Measurements from ENCODE around the gene SETDB1. TPM values are rescaled to one million over a fixed set of nuclear protein-coding genes. Genes with fewer than 3 reads are reported as not detected.

SETDB1 gene
- total and polyA plus RNA-seq, 2 of the 13 experiments (the other 11 are each of a cell fraction or from before 2014, with no cell fraction given) = 33.1 to 34.6 TPM

DNA sequence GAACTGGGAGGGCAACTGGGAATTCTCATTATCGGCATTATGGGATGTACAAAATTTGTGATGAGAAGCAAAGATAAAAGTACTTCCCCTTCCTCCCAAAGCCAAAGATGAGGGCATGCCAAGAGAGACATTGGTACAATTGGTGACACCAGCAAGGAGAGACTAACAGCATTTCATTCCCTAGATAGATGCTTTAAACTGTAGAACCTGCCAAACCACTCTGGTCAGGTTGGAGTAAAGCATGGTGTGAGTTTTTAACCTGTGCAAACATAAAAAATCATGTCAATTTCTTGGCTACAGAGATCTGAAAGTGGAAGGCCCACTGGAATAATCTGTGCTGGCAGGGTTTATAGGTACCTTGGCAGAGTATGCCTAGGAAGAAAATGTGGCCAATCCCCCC is 19.8 kb upstream of the SETDB1 start (continued):
- TF ChIP-seq DZIP1 (CRISPR knock-in tag; IDR thresholded peaks at IDR 0.05) = no peak

GRCh38 chr1:150906813-150907212 is 19.4 kb upstream of the SETDB1 start:
- no peak for DNase-seq (ENCODE audit: low spot score)
- ChIA-PET CTCF (ENCODE audit: low intra/inter-chr PET ratio, low total read pairs) (no interaction called here), POLR2A (no interaction called here)
- intact Hi-C loops (cut with micrococcal nuclease; ENCODE audit: unreplicated experiment) (no loop called here), in situ Hi-C loops (cut with HindIII; ENCODE audit: extremely low pct_ligation_motif_present, low pct_unique_long_range_greater_than_20kb) (no loop called here)
- 23% methylated on average over 2 of the region's 2 CpGs for WGBS (ENCODE audit: low lambda C conversion rate)
- H4K20me1 ChIP-seq (ENCODE audit: insufficient read depth, low read length) = no peaks in the 10 kb centered on the region
- no peak overlapping the region for H3K4me2 ChIP-seq (ENCODE audit: low read depth, low read length)
- no peaks in the 10 kb centered on the region for H3K79me2 ChIP-seq (ENCODE audit: insufficient read depth, low read length)
- TF ChIP-seq ELF3 (CRISPR knock-in tag; IDR thresholded peaks at IDR 0.05) = no peak
- no peak for TF ChIP-seq ZBTB20 (CRISPR knock-in tag; IDR thresholded peaks at IDR 0.05; ENCODE audit: borderline replicate concordance, low read depth)
- no peak for TF ChIP-seq EP300 (IDR thresholded peaks at IDR 0.05; ENCODE audit: low read depth in 2 of 2, low read length in 2 of 2)
- no peak for TF ChIP-seq EP300 (CRISPR knock-in tag; IDR thresholded peaks at IDR 0.05; ENCODE audit: borderline replicate concordance)
- ATAC-seq = no peak
- H3K9me3 ChIP-seq (ENCODE audit: low read length) = no peaks in the 10 kb centered on the region
- no peak for FAIRE-seq
- no TSS peak for BruUV-seq (replicated peaks)
- no peak overlapping the region for H3K4me3 ChIP-seq (replicated peaks in 1 of 3; ENCODE audit: insufficient read depth in 1 of 3, low read depth in 2 of 3, low read length in 3 of 3)
- no peak overlapping the region for H2AFZ ChIP-seq (ENCODE audit: low read length)
- H3K36me3 ChIP-seq (replicated peaks in 1 of 2; ENCODE audit: control insufficient read depth in 1 of 2, insufficient read depth in 2 of 2, low read length in 2 of 2) = no peaks in the 10 kb centered on the region
- H3K4me1 ChIP-seq (ENCODE audit: insufficient read depth, low read length) = no peaks in the 10 kb centered on the region
- no peak overlapping the region for H3K27ac ChIP-seq (ENCODE audit: extremely low read length, insufficient read depth, low read length)
- no peak overlapping the region for H3K9ac ChIP-seq (ENCODE audit: insufficient read depth, low read depth, low read length)
- no peaks in the 10 kb centered on the region for H3K27me3 ChIP-seq (ENCODE audit: control insufficient read depth in 1 of 2, insufficient read depth in 2 of 2, low read length in 2 of 2)
